Heart right ventricle (tissue), 16 donors: ENCODE measurements around the gene LRRC75A. TPM values are rescaled to one million over a fixed set of nuclear protein-coding genes. Genes with fewer than 3 reads are reported as not detected.

Experiments
- ATAC-seq, 8 donors: fragments of 200-7000 bp; cut with Tn5 transposase; one replicate each; pipeline ENCODE4 v1.9.1; 2020; ENCODE audit warnings: mild to moderate bottlenecking in 8 of 8, moderate library complexity in 8 of 8, moderate number of reproducible peaks in 1 of 8
- DNase-seq, 2 donors: peaks; one replicate each; pipeline ENCODE4 v3.0.0-alpha.2; 2020
- H3K27ac ChIP-seq, 10 donors: fragments of 200-600 bp; sonication (generic) in 2 of 10; one replicate each; pipeline versions ENCODE4 v1.5.0 to v1.8.0; 2020 to 2022; ENCODE audit warnings: mild to moderate bottlenecking in 3 of 10
- H3K27me3 ChIP-seq, 7 donors: fragments of 200-600 bp; one replicate each; pipeline ENCODE4 v1.8.0; 2021 to 2022; ENCODE audit warnings: mild to moderate bottlenecking in 2 of 7
- H3K36me3 ChIP-seq, 9 donors: fragments of 200-600 bp; sonication (generic) in 1 of 9; one replicate each; pipeline versions ENCODE4 v1.5.0 to v1.8.0; 2020 to 2022; ENCODE audit warnings: mild to moderate bottlenecking in 2 of 9
- H3K4me1 ChIP-seq, 9 donors: fragments of 200-600 bp; sonication (generic) in 1 of 9; one replicate each; pipeline versions ENCODE4 v1.5.0 to v1.8.0; 2020 to 2022; ENCODE audit warnings: mild to moderate bottlenecking in 4 of 9
- H3K4me3 ChIP-seq, 10 donors: fragments of 200-600 bp; sonication (generic) in 2 of 10; one replicate each; pipeline versions ENCODE4 v1.5.0 to v1.8.0; 2020 to 2022; ENCODE audit warnings: mild to moderate bottlenecking in 7 of 10, moderate library complexity in 2 of 10
- H3K9me3 ChIP-seq, 11 donors: fragments of 200-600 bp in 10 of 11; sonication (generic) in 2 of 11; one replicate each; pipeline versions ENCODE4 v1.5.0 to v1.8.0; 2013 to 2022; ENCODE audit warnings: mild to moderate bottlenecking in 2 of 11, control low read depth in 1 of 11, moderate library complexity in 1 of 11
- CTCF ChIP-seq, 9 donors: fragments of 200-600 bp; sonication (generic) in 2 of 9; IDR thresholded peaks; one replicate each; pipeline versions ENCODE4 v1.5.0 to v1.8.0; 2021 to 2022; ENCODE audit warnings: antibody characterized with exemption in 9 of 9, mild to moderate bottlenecking in 5 of 9, moderate library complexity in 1 of 9
- WGBS, 2 donors: extraction: QIAGEN DNeasy Blood & Tissue Kit; methylation state at CpG; one replicate each; pipeline ENCODE4 v1.1.7; 2013; ENCODE audit warnings: inconsistent platforms in 1 of 2; 5-methylcytosine and 5-hydroxymethylcytosine counted together
- intact Hi-C, 10 donors: fragments of 100-400 bp; cut with DNase I; formaldehyde crosslinking; loops; one replicate each; pipeline versions ENCODE4 v1.11.1 to v1.14.2; 2022
- polyA plus RNA-seq, 2 donors: library from polyadenylated mRNA; stranded (reverse); fragments of 200-250 nt; gene quantifications; one replicate each; pipeline ENCODE4 v1.2.3, GENCODE V29; 2013
- total RNA-seq, 10 donors: library from RNA; stranded (reverse); fragmentation: NEBNext Ultra II Directional in 3 of 10; extraction: Animal tissue kit (Norgen Biotek cat#: 25700) in 3 of 10; gene quantifications; one replicate each; pipeline versions ENCODE4 v1.2.1 to v1.2.4, GENCODE V29; 2021 to 2023
- donor health status: Arrhythmogenic right ventricular cardiomyopathy.
- donor health status: ischemic (EF 13 %, LVEDD 7.1; RV severe dilation, severe dysfunction).
- donor health status: healthy with polysubstance abuse.
- donor health status: DM: no; HTN: yes; CAD: no.
- donor health status: DM: no; HTN: no; CAD: no.
- donor health status: ischemic (EF 25% LVEDD 6.9; RV normal size, moderate dysfunction).
- donor health status: ischemic (EF 25% LVEDD 5.7; RV mildly dilated, moderate dysfunction).
- donor health status: healthy.
- donor health status: DM: yes; HTN: yes; CAD: no.
- donor health status: Ischemic cardiomyopathy.
- donor health status: ischemic (EF 35%, LVEDD 5.7; RV mildly dilated, moderate dysfunction).
- donor health status: nonischemic (EF 11% LVEDD 7.7; RV severe dilation, severe dysfunction).
- donor health status: DM: yes; HTN: yes; CAD: no.
- donor health status: PGD.
- donor health status: ischemic (EF 29% LVEDD 5.4; RV normal size, mild dysfunction).
- donor health status: nonischemic (EF 23%, LVEDD 6.1; RV moderate dilation, normal function).

The LRRC75A gene
- total and polyA plus RNA-seq, 12 donors: 0.34 to 1.3 (median 0.58) TPM

GRCh38 chr17:16439811-16440351 lies 52.1 kb downstream of the LRRC75A start:
- 8 to 9% methylated on average over 10 of the region's 10 CpGs for WGBS, 2 donors
- no peak for ATAC-seq
- peaks cover 7 to 53% (median 38%) of the 10 kb centered on the region in 9 donors for H3K4me1 ChIP-seq

GRCh38 chr17:16439303-16439791 lies 52.6 kb downstream of the LRRC75A start:
- intact Hi-C loops: loop anchor here in 6 of 10 donors (2.0 to 10.0 kb wide), 4 partner anchors 52 to 59 kb away; partner anchors contain the start of gene UBB (in 4 of the 6)
- no peak for TF ChIP-seq CTCF (IDR thresholded peaks at IDR 0.05)
- H3K4me3 ChIP-seq: peak overlapping the region; percentile 66 to 97 (median 88)
- H3K36me3 ChIP-seq: peaks cover 0 to 47% (median 18%) of the 10 kb centered on the region in 9 donors
- H3K4me1 ChIP-seq: peaks cover 7 to 52% (median 36%) of the 10 kb centered on the region in 9 donors
- no peaks in the 10 kb centered on the region for H3K27me3 ChIP-seq
- no peaks in the 10 kb centered on the region for H3K9me3 ChIP-seq
- ATAC-seq (peak in 6 of 8 donors; percentile 0 to 7 (median 5)), DNase-seq (no peak)
- H3K27ac ChIP-seq: peak overlapping the region; percentile 47 to 94 (median 86)
- WGBS, 2 donors: 0% methylated on average over 25 of the region's 25 CpGs

More at GRCh38 chr17:16439811-16440351, 52.1 kb downstream of the LRRC75A start:
- no peak for DNase-seq
- H3K27me3 ChIP-seq: no peaks in the 10 kb centered on the region
- H3K27ac ChIP-seq: peak overlapping the region in 8 of 10 donors; percentile 71 to 94 (median 87)
- peak overlapping the region; percentile 66 to 97 (median 88) for H3K4me3 ChIP-seq
- no peaks in the 10 kb centered on the region for H3K9me3 ChIP-seq
- intact Hi-C loops: loop anchor here in 6 of 10 donors (2.0 to 10.0 kb wide), 4 partner anchors 53 to 59 kb away; partner anchors contain the start of gene UBB (in 4 of the 6)
- no peak for TF ChIP-seq CTCF (IDR thresholded peaks at IDR 0.05)
- H3K36me3 ChIP-seq: peaks cover 0 to 50% (median 18%) of the 10 kb centered on the region in 9 donors

- peak; percentile 92 to 98 (median 95) for ATAC-seq
- Histone ChIP-seq H3K4me3 (peak overlapping the region; percentile 66 to 97 (median 88)), H3K9me3 (no peaks in the 10 kb centered on the region), H3K4me1 (peaks cover 7 to 48% (median 35%) of the 10 kb centered on the region in 9 donors), H3K27me3 (no peaks in the 10 kb centered on the region), H3K36me3 (peaks cover 0 to 41% (median 18%) of the 10 kb centered on the region in 9 donors), H3K27ac (peak overlapping the region; percentile 47 to 94 (median 86))
- intact Hi-C loops: loop anchor here in 6 of 10 donors (2.0 to 10.0 kb wide), 4 partner anchors 51 to 58 kb away; partner anchors contain the start of gene UBB (in 4 of the 6)
- TF ChIP-seq CTCF (IDR thresholded peaks at IDR 0.05): no peak
- 1% methylated on average over 46 of the region's 46 CpGs for WGBS, 2 donors
- DNase-seq: peak; percentile 91 to 97
These were observed 53.3 kb downstream of the LRRC75A start for GRCh38 chr17:16438557-16439302.

GRCh38 chr17:16438173-16438556 lies 53.8 kb downstream of the LRRC75A start:
- WGBS, 2 donors: 14% methylated on average over 8 of the region's 8 CpGs
- ATAC-seq: peak in 3 of 8 donors; percentile 1 to 4 (median 2)

More at GRCh38 chr17:16438173-16438556, 53.8 kb downstream of the LRRC75A start:
- Histone ChIP-seq H3K9me3 (no peaks in the 10 kb centered on the region), H3K4me1 (peaks cover 7 to 43% (median 35%) of the 10 kb centered on the region in 9 donors), H3K27ac (peak overlapping the region; percentile 47 to 94 (median 86)), H3K27me3 (no peaks in the 10 kb centered on the region), H3K4me3 (peak overlapping the region in 9 of 10 donors; percentile 66 to 97 (median 87)), H3K36me3 (peaks cover 0 to 36% (median 18%) of the 10 kb centered on the region in 9 donors)
- intact Hi-C loops: loop anchor here in 6 of 10 donors (2.0 to 10.0 kb wide), 4 partner anchors 51 to 57 kb away; partner anchors contain the start of gene UBB (in 4 of the 6)
- TF ChIP-seq CTCF (IDR thresholded peaks at IDR 0.05): no peak
- DNase-seq: no peak
